NCI-H446 treated with DMSO at 0.1 percent for 48 hours (cell line): Measurements from ENCODE around the gene ARAP1.

Source experiments
- DNase-seq: peaks from one replicate; lab custom pipeline; 2025; lab: John Stamatoyannopoulos, UW

The ARAP1 gene

GRCh38 chr11:72635933-72636332 is 116.3 kb downstream of the ARAP1 start:
- no peak for DNase-seq

GRCh38 chr11:72635309-72635915 is 116.8 kb downstream of the ARAP1 start:
- no peak for DNase-seq
